Measurements from ENCODE around the gene GNPAT. TPM values are rescaled to one million over a fixed set of nuclear protein-coding genes. Genes with fewer than 3 reads are reported as not detected.

The GNPAT gene
- total RNA-seq, 1 donor from 2014 or later, result 47.1 TPM

DNA sequence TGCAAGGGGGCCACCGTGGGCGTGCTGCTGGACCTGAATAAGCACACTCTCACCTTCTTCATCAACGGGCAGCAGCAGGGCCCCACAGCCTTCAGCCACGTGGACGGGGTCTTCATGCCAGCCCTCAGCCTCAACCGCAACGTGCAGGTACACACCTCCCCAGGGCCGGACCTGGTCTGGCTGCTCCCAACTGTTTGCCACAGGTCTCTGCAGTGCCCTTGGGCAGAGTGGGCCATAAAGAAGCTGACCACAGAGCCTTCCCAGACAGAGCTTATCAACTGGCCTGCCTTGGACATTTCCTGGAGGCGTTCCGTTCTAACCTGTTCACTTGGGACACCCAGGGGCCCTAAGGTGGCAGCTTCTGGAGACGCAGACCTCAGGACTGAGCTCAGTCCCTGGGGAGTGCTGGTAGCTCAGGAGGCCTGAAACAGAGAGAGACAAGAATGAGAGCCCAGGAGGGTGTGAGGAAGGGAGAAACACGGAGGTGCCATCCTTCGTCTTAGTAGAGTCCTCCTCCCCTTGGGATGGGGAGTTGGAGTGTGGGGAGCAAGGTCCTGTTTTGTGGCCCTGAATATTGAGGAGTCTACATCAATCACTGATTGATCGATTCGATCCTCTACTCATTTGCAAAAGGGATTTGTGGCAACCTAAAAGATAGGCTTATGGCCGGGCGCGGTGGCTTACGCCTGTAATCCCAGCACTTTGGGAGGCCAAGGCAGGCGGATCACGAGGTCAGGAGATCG, 27.0 kb upstream of the GNPAT start:
- H3K27me3 Mint-ChIP-seq (ENCODE audit: unreplicated experiment), result peaks cover 2% of the 10 kb centered on the region
- no peaks in the 10 kb centered on the region for H3K36me3 Mint-ChIP-seq (ENCODE audit: low read depth, unreplicated experiment)
- H3K27ac Mint-ChIP-seq (ENCODE audit: unreplicated experiment), result no peak overlapping the region
- no peak overlapping the region for H3K4me3 Mint-ChIP-seq (ENCODE audit: unreplicated experiment)
- TF ChIP-seq, protein P1, sequence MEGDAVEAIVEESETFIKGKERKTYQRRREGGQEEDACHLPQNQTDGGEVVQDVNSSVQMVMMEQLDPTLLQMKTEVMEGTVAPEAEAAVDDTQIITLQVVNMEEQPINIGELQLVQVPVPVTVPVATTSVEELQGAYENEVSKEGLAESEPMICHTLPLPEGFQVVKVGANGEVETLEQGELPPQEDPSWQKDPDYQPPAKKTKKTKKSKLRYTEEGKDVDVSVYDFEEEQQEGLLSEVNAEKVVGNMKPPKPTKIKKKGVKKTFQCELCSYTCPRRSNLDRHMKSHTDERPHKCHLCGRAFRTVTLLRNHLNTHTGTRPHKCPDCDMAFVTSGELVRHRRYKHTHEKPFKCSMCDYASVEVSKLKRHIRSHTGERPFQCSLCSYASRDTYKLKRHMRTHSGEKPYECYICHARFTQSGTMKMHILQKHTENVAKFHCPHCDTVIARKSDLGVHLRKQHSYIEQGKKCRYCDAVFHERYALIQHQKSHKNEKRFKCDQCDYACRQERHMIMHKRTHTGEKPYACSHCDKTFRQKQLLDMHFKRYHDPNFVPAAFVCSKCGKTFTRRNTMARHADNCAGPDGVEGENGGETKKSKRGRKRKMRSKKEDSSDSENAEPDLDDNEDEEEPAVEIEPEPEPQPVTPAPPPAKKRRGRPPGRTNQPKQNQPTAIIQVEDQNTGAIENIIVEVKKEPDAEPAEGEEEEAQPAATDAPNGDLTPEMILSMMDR (IDR thresholded peaks at IDR 0.05; ENCODE audit: unreplicated experiment), result no peak
- H3K4me1 Mint-ChIP-seq (ENCODE audit: unreplicated experiment), result no peaks in the 10 kb centered on the region
- H3K9me3 Mint-ChIP-seq (ENCODE audit: unreplicated experiment), result no peaks in the 10 kb centered on the region
- no peak for DNase-seq (ENCODE audit: low spot score)

DNA sequence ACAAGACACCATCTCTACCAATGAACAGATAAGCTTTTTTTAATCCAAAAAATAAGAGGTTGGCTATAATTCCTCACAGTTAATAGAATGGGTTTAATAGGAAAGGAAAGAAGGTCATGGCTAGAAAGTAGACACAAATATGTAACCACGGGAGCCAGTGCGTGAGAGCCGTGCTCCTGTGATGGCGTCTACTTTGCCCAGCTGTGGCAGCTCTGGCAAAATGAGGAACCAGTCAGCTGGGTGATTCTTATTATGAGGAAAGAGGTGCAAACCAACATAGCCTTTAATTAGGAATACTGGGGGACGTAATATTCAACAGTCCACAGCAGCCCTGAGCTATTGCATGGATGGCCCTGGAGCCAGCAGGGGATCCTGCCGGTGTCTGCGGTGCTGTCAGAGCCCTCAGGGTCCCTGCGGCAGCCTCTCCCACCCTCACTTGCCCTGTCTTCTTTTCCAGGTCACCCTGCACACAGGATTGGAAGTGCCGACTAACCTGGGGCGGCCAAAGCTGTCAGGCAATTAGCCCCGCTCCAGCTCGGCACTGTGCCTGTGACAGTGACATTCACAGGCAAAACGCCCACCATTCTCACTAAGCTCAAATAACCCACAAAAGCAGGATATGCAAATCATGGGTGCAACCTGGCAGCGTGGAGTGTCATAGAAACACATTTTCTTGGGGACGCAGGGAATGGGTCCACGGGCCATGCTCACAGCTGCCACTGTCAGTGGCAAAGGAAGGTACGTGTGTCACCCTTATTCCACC, 25.9 kb upstream of the GNPAT start:
- H3K4me3 Mint-ChIP-seq (ENCODE audit: unreplicated experiment), result no peak overlapping the region
- no peak for DNase-seq (ENCODE audit: low spot score)
- H3K27ac Mint-ChIP-seq (ENCODE audit: unreplicated experiment), result no peak overlapping the region
- H3K36me3 Mint-ChIP-seq (ENCODE audit: low read depth, unreplicated experiment), result no peaks in the 10 kb centered on the region
- no peaks in the 10 kb centered on the region for H3K4me1 Mint-ChIP-seq (ENCODE audit: unreplicated experiment)
- TF ChIP-seq, protein P1 (IDR thresholded peaks at IDR 0.05; ENCODE audit: unreplicated experiment), result no peak
- peaks cover 2% of the 10 kb centered on the region for H3K27me3 Mint-ChIP-seq (ENCODE audit: unreplicated experiment)
- no peaks in the 10 kb centered on the region for H3K9me3 Mint-ChIP-seq (ENCODE audit: unreplicated experiment)

DNA sequence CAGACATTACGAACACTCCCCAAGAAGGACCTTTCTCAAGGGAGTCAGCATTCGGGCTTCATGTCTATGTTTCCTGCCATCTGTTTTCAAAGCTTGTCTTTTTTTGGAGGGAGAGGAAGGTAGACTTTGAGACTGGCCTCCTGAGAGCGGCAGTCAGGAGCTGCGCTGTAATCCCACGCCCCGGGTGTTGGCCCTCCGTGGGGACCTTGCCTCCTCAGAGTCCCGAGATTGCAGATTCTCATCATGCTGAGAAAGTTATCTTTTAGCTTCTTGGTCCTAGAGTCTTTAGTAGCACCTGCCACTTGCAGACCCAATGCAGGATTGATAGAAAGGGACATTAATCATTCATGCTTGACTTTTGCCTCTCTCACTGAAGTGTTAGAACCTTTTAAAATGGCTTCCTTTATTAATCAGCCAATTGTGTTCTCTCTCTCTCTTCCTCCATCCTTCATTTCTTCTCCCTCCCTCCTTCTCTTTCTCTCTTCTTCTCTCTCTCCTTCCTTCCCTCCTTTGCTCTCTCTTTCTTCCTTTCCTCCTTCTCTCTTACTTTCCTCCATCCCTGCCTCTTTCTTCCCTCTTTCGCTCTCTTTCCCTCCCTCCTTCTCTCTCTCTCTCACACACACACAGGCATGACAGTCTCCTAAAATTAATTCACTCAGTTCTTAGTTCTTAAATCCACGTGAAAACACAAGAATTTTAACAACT, 25.2 kb upstream of the GNPAT start:
- Mint-ChIP-seq H3K4me1 (ENCODE audit: unreplicated experiment) (no peaks in the 10 kb centered on the region), H3K36me3 (ENCODE audit: low read depth, unreplicated experiment) (no peaks in the 10 kb centered on the region), H3K27me3 (ENCODE audit: unreplicated experiment) (no peaks in the 10 kb centered on the region), H3K9me3 (ENCODE audit: unreplicated experiment) (no peaks in the 10 kb centered on the region), H3K27ac (ENCODE audit: unreplicated experiment) (no peak overlapping the region), H3K4me3 (ENCODE audit: unreplicated experiment) (no peak overlapping the region)
- TF ChIP-seq, protein P1 (IDR thresholded peaks at IDR 0.05; ENCODE audit: unreplicated experiment), result no peak
- no peak for DNase-seq (ENCODE audit: low spot score)

DNA sequence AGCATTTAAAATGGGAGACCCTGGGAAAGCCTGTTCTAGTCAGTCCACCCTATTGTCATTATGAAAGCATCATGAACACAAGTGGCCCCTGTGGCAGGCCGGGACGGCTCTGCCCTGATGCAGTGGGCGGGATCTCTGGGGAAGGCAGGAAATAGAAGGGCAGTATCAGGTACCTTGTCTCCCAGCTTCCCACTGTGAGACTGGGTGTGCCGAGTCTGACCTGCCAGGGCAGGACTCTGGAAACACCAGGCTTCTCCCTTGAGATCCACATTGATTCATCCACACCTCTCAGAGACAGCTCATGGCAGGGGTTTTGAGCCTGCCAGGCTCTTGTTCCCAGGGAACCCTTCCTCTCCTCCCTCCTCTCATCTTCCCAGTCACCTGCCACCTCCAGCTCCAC, 24.5 kb upstream of the GNPAT start:
- H3K36me3 Mint-ChIP-seq (ENCODE audit: low read depth, unreplicated experiment), result no peaks in the 10 kb centered on the region
- no peak for DNase-seq (ENCODE audit: low spot score)
- H3K27ac Mint-ChIP-seq (ENCODE audit: unreplicated experiment), result no peak overlapping the region
- no peaks in the 10 kb centered on the region for H3K4me1 Mint-ChIP-seq (ENCODE audit: unreplicated experiment)
- H3K4me3 Mint-ChIP-seq (ENCODE audit: unreplicated experiment), result no peak overlapping the region
- TF ChIP-seq, protein P1 (IDR thresholded peaks at IDR 0.05; ENCODE audit: unreplicated experiment), result no peak
- no peaks in the 10 kb centered on the region for H3K27me3 Mint-ChIP-seq (ENCODE audit: unreplicated experiment)
- H3K9me3 Mint-ChIP-seq (ENCODE audit: unreplicated experiment), result no peaks in the 10 kb centered on the region

All from endothelial cell (in vitro differentiated cells).